Astrocyte of the spinal cord (primary cell): ENCODE results near the gene PKN2.
A peak's percentile ranks its signal among the peaks of the same experiment; 100 is the strongest.

Source experiments
- DNase-seq: peaks from one replicate; pipeline ENCODE4 v3.0.0; 2011; ENCODE audit warnings: low read depth, low spot score
- H3K4me3 ChIP-seq: 2 replicates; pipeline ENCODE4 v1.5.1; 2011; ENCODE audit warnings: low read depth, mild to moderate bottlenecking, low read length, moderate library complexity
- in situ Hi-C: cut with HindIII; loops from 2 replicates; pipeline ENCODE4 v1.10.0; 2017; ENCODE audit warnings: low sequenced_read_pairs
- TF ChIP-seq, protein P1 (sequence below): IDR thresholded peaks from 2 replicates; pipeline ENCODE4 v1.5.1; 2012; ENCODE audit warnings: low read depth, mild to moderate bottlenecking, low read length, inconsistent platforms

The PKN2 gene

DNA sequence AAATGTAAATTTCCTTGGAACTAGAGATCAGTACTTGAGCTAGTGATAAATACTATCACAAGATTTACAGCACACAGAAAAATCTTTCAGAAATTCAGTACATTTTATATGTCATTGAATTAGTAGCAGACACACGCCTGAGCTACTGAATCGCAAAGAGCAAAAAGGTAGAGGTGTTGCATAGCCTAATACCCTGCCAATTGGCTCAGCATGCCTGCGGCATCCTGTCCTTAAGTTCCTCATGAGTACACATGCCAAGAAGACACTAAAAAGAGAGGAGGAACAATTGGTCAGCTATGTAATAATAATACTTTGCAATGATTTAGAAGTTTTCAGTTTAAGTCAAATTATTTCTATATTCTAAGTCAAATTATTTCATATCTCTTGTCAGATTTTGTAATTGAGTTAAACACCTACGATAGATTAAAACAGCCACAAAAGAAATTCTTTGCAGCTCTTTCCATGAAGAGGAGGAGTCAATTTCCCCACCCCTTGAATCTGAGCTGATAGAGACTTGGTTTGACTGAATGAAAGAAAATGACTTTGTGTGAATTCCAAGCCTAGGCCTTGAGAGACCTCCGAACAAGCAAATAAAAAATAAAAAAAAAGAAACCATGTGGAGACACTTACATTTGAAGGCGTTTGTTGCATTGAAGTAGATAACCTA, 36.2 kb upstream of the PKN2 start:
- H3K4me3 ChIP-seq: no peak overlapping the region
- DNase-seq: no peak
- in situ Hi-C loops: no loop called here
- TF ChIP-seq, protein P1, sequence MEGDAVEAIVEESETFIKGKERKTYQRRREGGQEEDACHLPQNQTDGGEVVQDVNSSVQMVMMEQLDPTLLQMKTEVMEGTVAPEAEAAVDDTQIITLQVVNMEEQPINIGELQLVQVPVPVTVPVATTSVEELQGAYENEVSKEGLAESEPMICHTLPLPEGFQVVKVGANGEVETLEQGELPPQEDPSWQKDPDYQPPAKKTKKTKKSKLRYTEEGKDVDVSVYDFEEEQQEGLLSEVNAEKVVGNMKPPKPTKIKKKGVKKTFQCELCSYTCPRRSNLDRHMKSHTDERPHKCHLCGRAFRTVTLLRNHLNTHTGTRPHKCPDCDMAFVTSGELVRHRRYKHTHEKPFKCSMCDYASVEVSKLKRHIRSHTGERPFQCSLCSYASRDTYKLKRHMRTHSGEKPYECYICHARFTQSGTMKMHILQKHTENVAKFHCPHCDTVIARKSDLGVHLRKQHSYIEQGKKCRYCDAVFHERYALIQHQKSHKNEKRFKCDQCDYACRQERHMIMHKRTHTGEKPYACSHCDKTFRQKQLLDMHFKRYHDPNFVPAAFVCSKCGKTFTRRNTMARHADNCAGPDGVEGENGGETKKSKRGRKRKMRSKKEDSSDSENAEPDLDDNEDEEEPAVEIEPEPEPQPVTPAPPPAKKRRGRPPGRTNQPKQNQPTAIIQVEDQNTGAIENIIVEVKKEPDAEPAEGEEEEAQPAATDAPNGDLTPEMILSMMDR: no peak

DNA sequence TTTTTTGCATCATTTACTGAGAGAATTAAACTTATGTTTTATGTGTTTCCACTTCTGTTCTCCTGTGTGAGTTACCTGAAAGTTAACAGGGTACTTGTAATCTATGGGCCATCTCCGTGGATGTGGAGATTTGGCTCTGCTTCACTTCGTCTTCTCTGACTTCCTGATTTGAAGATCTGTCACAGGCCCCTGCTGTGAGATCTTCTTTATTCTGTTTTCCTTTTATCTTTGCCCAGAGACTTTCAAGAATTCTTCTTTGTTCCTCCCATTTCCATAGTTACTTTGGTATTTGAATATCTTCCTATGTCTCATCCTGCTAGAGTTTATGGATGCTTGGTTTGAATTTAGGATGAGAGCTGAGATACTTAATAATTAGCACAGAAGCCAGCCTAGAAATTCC, 35.4 kb upstream of the PKN2 start:
- in situ Hi-C loops: no loop called here
- TF ChIP-seq, protein P1: no peak
- H3K4me3 ChIP-seq: no peak overlapping the region
- DNase-seq: no peak

- in situ Hi-C loops: no loop called here
- TF ChIP-seq, protein P1: no peak
- DNase-seq: no peak
- no peak overlapping the region for H3K4me3 ChIP-seq
Observed at GRCh38 chr1:88649932-88650331, 34.1 kb upstream of the PKN2 start.

DNA sequence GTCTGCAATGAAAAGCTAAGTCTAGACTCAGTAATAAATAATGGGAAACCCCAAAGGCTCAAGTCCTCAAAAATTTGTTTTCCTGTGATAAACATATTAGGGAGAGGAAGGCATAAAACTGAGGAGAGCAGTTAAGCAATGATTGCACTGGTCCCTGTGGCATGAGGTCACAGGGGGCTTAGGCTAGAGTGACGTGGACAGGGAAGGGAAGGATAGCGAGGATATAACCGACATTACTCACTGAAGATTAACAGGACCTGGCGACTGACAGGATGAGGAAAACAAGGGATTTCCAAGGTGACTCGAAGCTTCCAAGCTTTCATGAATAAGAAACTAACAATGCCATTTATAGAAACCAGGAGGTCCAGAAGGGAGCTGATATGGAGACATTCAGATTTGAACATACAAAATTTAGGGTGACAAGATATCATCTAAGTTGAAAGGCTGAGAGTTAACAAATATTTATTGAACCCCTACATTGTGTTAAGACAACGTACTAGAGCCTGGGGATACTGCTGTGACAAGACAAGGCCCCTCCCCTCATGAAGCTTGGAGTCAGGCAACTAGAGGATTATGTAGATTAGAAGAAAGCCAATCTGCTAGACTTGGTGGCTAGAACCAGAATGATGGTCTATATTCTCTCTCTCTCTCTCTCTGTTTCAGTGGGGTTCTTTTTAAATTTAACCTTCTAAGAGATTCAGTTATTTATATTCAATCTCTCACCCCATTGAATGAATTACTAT, 33.2 kb upstream of the PKN2 start:
- no peak overlapping the region for H3K4me3 ChIP-seq
- in situ Hi-C loops: no loop called here
- DNase-seq: no peak
- TF ChIP-seq, protein P1: no peak

DNA sequence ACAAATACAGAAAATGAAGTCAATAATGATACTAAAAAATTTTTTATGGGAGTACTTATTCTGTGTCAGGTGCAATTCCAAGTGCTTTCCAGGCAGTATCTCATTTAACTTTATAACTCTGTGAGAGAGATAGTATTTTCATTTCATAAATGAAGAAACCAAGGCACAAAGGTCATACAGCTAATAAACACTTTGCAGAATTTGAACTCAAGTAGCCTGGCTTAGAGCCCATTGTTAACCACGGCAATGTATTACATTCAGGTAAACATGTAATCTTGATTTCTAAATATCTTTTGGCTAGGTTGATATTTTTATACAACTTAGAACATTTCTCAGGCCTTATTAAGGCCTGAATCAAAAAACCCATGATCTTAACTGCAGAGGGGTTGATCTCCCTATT, 28.9 kb upstream of the PKN2 start:
- in situ Hi-C loops: no loop called here
- DNase-seq: no peak
- no peak overlapping the region for H3K4me3 ChIP-seq
- TF ChIP-seq, protein P1: no peak

GRCh38 chr1:88655685-88656299, 28.3 kb upstream of the PKN2 start:
- peak; percentile 49 for DNase-seq
- in situ Hi-C loops: no loop called here
- no peak overlapping the region for H3K4me3 ChIP-seq
- TF ChIP-seq, protein P1: peak; percentile 44
